ENCODE measurements around the gene TEX26. TPM values are rescaled to one million over a fixed set of nuclear protein-coding genes. Genes with fewer than 3 reads are reported as not detected.

The TEX26 gene
- total RNA-seq, 1 donor: not detected

DNA sequence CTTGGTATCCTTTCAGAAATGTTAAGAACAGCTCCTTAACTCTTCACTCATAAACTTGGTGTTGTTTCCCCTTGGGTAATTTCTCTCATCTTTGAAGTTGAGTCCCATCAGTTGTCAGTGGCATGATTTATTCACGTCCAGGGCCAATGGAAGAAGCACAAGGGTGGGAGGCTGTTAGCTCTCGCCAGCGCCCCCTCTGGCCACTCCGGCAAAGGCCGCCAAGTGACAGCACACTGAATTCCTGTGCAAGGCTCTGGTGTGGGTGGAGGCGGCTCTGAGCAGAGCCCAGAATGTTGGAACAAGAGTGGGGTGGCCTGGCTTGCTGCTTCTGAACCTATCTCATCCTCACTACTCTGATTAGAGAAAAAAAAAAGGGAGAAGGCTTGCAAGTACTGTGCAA lies 39.5 kb upstream of the TEX26 start:
- Histone ChIP-seq H3K4me1 (ENCODE audit: insufficient read depth, low read length) (peaks cover 18% of the 10 kb centered on the region), H3K27ac (ENCODE audit: low read depth, low read length) (no peak overlapping the region)
- no peak for DNase-seq (ENCODE audit: insufficient read length, low spot score, missing footprints)

DNA sequence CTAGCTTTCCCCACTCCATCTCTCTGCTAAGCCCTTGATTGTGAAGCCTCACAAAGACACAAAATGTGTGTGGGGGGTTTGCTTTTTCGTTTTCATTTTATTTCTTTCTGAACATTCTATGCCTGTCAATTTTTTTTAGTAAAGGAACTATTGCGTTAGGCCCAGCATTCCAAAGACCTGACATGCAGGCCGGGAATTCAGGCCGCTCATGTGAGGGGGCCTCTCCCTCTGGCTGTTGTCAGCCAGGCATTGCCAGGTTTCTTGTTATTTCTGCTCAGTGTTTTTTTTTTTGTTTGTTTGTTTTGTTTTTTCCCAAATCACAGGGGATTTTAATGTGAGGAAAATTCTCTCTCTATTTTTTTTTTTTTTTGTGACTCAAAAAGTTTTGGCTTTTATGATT lies 36.7 kb upstream of the TEX26 start:
- H3K9me3 ChIP-seq (ENCODE audit: low read depth, low read length): no peaks in the 10 kb centered on the region
- no peak overlapping the region for H3K4me2 ChIP-seq (ENCODE audit: insufficient read depth, low read length)
- DNase-seq (ENCODE audit: insufficient read length, low spot score, missing footprints): no peak
- no peak overlapping the region for H3K4me3 ChIP-seq (ENCODE audit: insufficient read depth, low read length)
- no peaks in the 10 kb centered on the region for H4K20me1 ChIP-seq (ENCODE audit: insufficient read depth, low read length)
- no peaks in the 10 kb centered on the region for H3K27me3 ChIP-seq (ENCODE audit: insufficient read depth, low read length)
- TF ChIP-seq, protein P1, sequence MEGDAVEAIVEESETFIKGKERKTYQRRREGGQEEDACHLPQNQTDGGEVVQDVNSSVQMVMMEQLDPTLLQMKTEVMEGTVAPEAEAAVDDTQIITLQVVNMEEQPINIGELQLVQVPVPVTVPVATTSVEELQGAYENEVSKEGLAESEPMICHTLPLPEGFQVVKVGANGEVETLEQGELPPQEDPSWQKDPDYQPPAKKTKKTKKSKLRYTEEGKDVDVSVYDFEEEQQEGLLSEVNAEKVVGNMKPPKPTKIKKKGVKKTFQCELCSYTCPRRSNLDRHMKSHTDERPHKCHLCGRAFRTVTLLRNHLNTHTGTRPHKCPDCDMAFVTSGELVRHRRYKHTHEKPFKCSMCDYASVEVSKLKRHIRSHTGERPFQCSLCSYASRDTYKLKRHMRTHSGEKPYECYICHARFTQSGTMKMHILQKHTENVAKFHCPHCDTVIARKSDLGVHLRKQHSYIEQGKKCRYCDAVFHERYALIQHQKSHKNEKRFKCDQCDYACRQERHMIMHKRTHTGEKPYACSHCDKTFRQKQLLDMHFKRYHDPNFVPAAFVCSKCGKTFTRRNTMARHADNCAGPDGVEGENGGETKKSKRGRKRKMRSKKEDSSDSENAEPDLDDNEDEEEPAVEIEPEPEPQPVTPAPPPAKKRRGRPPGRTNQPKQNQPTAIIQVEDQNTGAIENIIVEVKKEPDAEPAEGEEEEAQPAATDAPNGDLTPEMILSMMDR (IDR thresholded peaks at IDR 0.05; ENCODE audit: extremely low read depth, low read depth, low read length): no peak
- no peaks in the 10 kb centered on the region for H3K36me3 ChIP-seq (ENCODE audit: insufficient read depth, low read length)
- peak overlapping the region; percentile 94 for H3K27ac ChIP-seq (ENCODE audit: low read depth, low read length)
- peak overlapping the region; percentile 64 for H2AFZ ChIP-seq (ENCODE audit: low read length)
- no peaks in the 10 kb centered on the region for H3K79me2 ChIP-seq (ENCODE audit: insufficient read depth, low read length)
- H3K4me1 ChIP-seq (ENCODE audit: insufficient read depth, low read length): peaks cover 45% of the 10 kb centered on the region

More for the DNA sequence above, 39.5 kb upstream of the TEX26 start:
- no peaks in the 10 kb centered on the region for H3K27me3 ChIP-seq (ENCODE audit: insufficient read depth, low read length)
- H3K36me3 ChIP-seq (ENCODE audit: insufficient read depth, low read length): no peaks in the 10 kb centered on the region
- no peak overlapping the region for H3K4me3 ChIP-seq (ENCODE audit: insufficient read depth, low read length)
- TF ChIP-seq, protein P1 (IDR thresholded peaks at IDR 0.05; ENCODE audit: extremely low read depth, low read depth, low read length): peak; percentile 70
- H4K20me1 ChIP-seq (ENCODE audit: insufficient read depth, low read length): no peaks in the 10 kb centered on the region
- H3K4me2 ChIP-seq (ENCODE audit: insufficient read depth, low read length): no peak overlapping the region
- no peaks in the 10 kb centered on the region for H3K9me3 ChIP-seq (ENCODE audit: low read depth, low read length)
- no peaks in the 10 kb centered on the region for H3K79me2 ChIP-seq (ENCODE audit: insufficient read depth, low read length)
- no peak overlapping the region for H2AFZ ChIP-seq (ENCODE audit: low read length)

DNA sequence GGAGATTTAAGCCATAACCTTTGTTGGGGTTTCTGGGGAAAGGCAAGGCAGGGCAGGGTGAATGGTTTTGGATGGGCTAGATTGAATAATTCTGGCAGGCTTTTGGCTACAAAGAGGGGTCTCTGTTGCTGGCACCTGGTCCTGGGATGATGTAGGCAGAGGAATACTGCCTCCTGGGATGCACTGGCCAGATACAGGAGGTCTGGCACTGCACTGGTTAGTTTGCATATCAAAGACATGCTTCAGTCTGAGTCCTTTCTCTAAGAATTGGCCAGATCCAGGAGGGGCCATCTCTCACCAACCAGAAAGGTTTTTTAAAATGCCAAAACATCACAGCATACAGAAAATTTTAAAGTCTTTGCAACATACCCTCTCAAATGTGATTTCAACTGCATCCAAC lies 34.4 kb upstream of the TEX26 start:
- Histone ChIP-seq H3K4me1 (ENCODE audit: insufficient read depth, low read length) (peaks cover 47% of the 10 kb centered on the region), H3K4me2 (ENCODE audit: insufficient read depth, low read length) (peak overlapping the region; percentile 62), H4K20me1 (ENCODE audit: insufficient read depth, low read length) (no peaks in the 10 kb centered on the region), H3K79me2 (ENCODE audit: insufficient read depth, low read length) (no peaks in the 10 kb centered on the region), H3K9me3 (ENCODE audit: low read depth, low read length) (no peaks in the 10 kb centered on the region), H3K27me3 (ENCODE audit: insufficient read depth, low read length) (no peaks in the 10 kb centered on the region), H3K36me3 (ENCODE audit: insufficient read depth, low read length) (no peaks in the 10 kb centered on the region), H3K27ac (ENCODE audit: low read depth, low read length) (peak overlapping the region; percentile 94), H3K4me3 (ENCODE audit: insufficient read depth, low read length) (no peak overlapping the region), H2AFZ (ENCODE audit: low read length) (no peak overlapping the region)
- no peak for DNase-seq (ENCODE audit: insufficient read length, low spot score, missing footprints)
- TF ChIP-seq, protein P1 (IDR thresholded peaks at IDR 0.05; ENCODE audit: extremely low read depth, low read depth, low read length): no peak

DNA sequence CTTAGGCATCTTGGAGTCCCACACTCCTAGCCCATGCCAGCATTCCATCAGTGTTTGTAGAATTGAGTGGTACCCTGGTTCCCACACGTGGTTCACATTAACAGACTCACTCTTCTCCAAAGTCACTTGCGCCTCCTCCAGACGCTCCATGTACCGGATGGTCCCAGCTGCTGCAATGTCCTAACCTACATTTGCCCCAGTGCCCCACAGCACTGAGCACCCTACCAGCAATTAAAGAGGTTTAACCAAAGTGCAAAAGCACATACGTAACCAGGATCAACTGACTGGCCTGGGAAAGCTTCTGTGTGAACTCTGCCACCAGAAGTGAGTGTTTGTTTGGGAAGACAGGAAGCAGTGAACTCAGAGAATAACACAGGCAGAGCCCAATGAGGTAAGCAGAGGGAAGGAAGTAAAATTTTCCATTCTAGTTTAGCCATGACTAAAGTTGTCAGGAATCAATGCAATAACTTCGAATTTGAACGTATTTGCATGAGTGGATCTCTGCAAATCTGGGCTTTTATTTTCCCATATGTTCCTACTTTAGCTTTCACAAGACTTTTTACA lies 33.7 kb upstream of the TEX26 start:
- Histone ChIP-seq H3K79me2 (ENCODE audit: insufficient read depth, low read length) (no peaks in the 10 kb centered on the region), H3K4me3 (ENCODE audit: insufficient read depth, low read length) (no peak overlapping the region), H3K36me3 (ENCODE audit: insufficient read depth, low read length) (no peaks in the 10 kb centered on the region), H3K27me3 (ENCODE audit: insufficient read depth, low read length) (no peaks in the 10 kb centered on the region), H4K20me1 (ENCODE audit: insufficient read depth, low read length) (no peaks in the 10 kb centered on the region), H3K4me1 (ENCODE audit: insufficient read depth, low read length) (peaks cover 44% of the 10 kb centered on the region), H3K9me3 (ENCODE audit: low read depth, low read length) (no peaks in the 10 kb centered on the region), H3K27ac (ENCODE audit: low read depth, low read length) (peak overlapping the region; percentile 94), H3K4me2 (ENCODE audit: insufficient read depth, low read length) (peak overlapping the region; percentile 62), H2AFZ (ENCODE audit: low read length) (peak overlapping the region; percentile 1)
- DNase-seq (ENCODE audit: insufficient read length, low spot score, missing footprints): peak; percentile 93
- TF ChIP-seq, protein P1 (IDR thresholded peaks at IDR 0.05; ENCODE audit: extremely low read depth, low read depth, low read length): peak; percentile 30
